GM23248 (cell line): ENCODE measurements around the gene RCSD1.

Experiments
- EZH2 ChIP-seq: fragments of 200-600 bp; sonication (generic); IDR thresholded peaks from 2 replicates; pipeline ENCODE4 v1.6.1; 2018; ENCODE audit warnings: antibody characterized with exemption, mild to moderate bottlenecking; ENCODE audit not compliant: insufficient read depth, poor library complexity, severe bottlenecking
- EZH2phosphoT487 ChIP-seq: fragments of 200-600 bp; sonication (generic); IDR thresholded peaks from 2 replicates; pipeline ENCODE4 v1.6.1; 2018; ENCODE audit warnings: antibody characterized with exemption, moderate library complexity, mild to moderate bottlenecking, low read depth; ENCODE audit not compliant: insufficient read depth

GRCh38 chr1:167715157-167715999 lies 85.3 kb downstream of the RCSD1 start:
- TF ChIP-seq EZH2 (no peak), EZH2phosphoT487 (no peak)
